ENCODE results near the gene CTXN2.

GRCh38 chr15:48168616-48169015 lies 22.8 kb upstream of the CTXN2 start:
- TF ChIP-seq, protein P1, sequence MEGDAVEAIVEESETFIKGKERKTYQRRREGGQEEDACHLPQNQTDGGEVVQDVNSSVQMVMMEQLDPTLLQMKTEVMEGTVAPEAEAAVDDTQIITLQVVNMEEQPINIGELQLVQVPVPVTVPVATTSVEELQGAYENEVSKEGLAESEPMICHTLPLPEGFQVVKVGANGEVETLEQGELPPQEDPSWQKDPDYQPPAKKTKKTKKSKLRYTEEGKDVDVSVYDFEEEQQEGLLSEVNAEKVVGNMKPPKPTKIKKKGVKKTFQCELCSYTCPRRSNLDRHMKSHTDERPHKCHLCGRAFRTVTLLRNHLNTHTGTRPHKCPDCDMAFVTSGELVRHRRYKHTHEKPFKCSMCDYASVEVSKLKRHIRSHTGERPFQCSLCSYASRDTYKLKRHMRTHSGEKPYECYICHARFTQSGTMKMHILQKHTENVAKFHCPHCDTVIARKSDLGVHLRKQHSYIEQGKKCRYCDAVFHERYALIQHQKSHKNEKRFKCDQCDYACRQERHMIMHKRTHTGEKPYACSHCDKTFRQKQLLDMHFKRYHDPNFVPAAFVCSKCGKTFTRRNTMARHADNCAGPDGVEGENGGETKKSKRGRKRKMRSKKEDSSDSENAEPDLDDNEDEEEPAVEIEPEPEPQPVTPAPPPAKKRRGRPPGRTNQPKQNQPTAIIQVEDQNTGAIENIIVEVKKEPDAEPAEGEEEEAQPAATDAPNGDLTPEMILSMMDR (conservative IDR thresholded peaks at IDR 0.05; ENCODE audit: low read depth in 2 of 2): no peak
- TF ChIP-seq EZH2 (IDR thresholded peaks at IDR 0.05; ENCODE audit: low read depth, unreplicated experiment): no peak
- no peak for TF ChIP-seq POLR2AphosphoS5 (IDR thresholded peaks at IDR 0.05; ENCODE audit: low read depth)
- TF ChIP-seq ZNF331 (CRISPR knock-in tag; IDR thresholded peaks at IDR 0.05; ENCODE audit: low read depth): no peak
- TF ChIP-seq NANOG (IDR thresholded peaks at IDR 0.05; ENCODE audit: borderline replicate concordance): no peak
- no peak for TF ChIP-seq REST (IDR thresholded peaks at IDR 0.05; ENCODE audit: unreplicated experiment)
- TF ChIP-seq JUNB (IDR thresholded peaks at IDR 0.05; ENCODE audit: unreplicated experiment): no peak

All from GM23338 (cell line).